Tibial artery (tissue), 4 donors: ENCODE measurements around the gene SLC2A13.
"Not testable (repeated sequence)": the region's sequence is repeated elsewhere in the genome, so short reads cannot be mapped to it uniquely, and the experiment has no call there.

Experiments
- DNase-seq, 2 donors: peaks; one replicate each; pipeline ENCODE4 v3.0.0-alpha.2; 2019
- H3K27ac ChIP-seq, 2 donors: fragments of 200-600 bp; sonication (generic) in 1 of 2; 1 replicate in 1 of 2; 2 replicates in 1 of 2; pipeline ENCODE4 v1.5.1; 2018 to 2019; ENCODE audit warnings: mild to moderate bottlenecking in 1 of 2
- H3K27me3 ChIP-seq, 2 donors: fragments of 200-600 bp; sonication (generic) in 1 of 2; one replicate each; pipeline versions ENCODE4 v1.5.1 to v1.6.0; 2016 to 2019
- H3K36me3 ChIP-seq, 3 donors: fragments of 200-600 bp; sonication (generic) in 2 of 3; one replicate each; pipeline ENCODE4 v1.5.1; 2016 to 2019; ENCODE audit warnings: mild to moderate bottlenecking in 2 of 3
- H3K4me1 ChIP-seq, 4 donors: fragments of 200-600 bp; sonication (generic) in 2 of 4; 1 replicate in 3 of 4; 2 replicates in 1 of 4; pipeline ENCODE4 v1.5.1; 2016 to 2019
- H3K4me3 ChIP-seq, 2 donors: fragments of 200-600 bp; sonication (generic) in 1 of 2; 1 replicate in 1 of 2; 2 replicates in 1 of 2; pipeline ENCODE4 v1.5.1; 2018 to 2019; ENCODE audit warnings: mild to moderate bottlenecking in 2 of 2
- H3K9me3 ChIP-seq, 3 donors: fragments of 200-600 bp; sonication (generic) in 1 of 3; one replicate each; pipeline ENCODE4 v1.5.1; 2016 to 2019
- CTCF ChIP-seq, 2 experiments: fragments of 200-600 bp in 1 of 2; fragments of 450-650 bp in 1 of 2; IDR thresholded peaks; one replicate each; pipeline ENCODE4 v1.5.1; 2017 to 2019; ENCODE audit warnings: antibody characterized with exemption in 2 of 2, mild to moderate bottlenecking in 1 of 2, moderate library complexity in 1 of 2
- intact Hi-C: fragments of 100-400 bp; cut with DNase I; formaldehyde crosslinking; loops from one replicate; pipeline ENCODE4 v1.15.0; 2023; ENCODE audit warnings: low total_unique reads

The SLC2A13 gene

GRCh38 chr12:39897315-39897714 is 208.6 kb downstream of the SLC2A13 start:
- no peaks in the 10 kb centered on the region for H3K27me3 ChIP-seq
- H3K4me3 ChIP-seq: no peak overlapping the region
- DNase-seq: no peak
- H3K9me3 ChIP-seq: no peaks in the 10 kb centered on the region
- TF ChIP-seq CTCF (IDR thresholded peaks at IDR 0.05): no peak
- H3K36me3 ChIP-seq: no peaks in the 10 kb centered on the region
- peaks cover 0 to 2% (median 0%) of the 10 kb centered on the region in 4 donors for H3K4me1 ChIP-seq
- intact Hi-C loops: no loop called here
- no peak overlapping the region for H3K27ac ChIP-seq

- H3K36me3 ChIP-seq, intact Hi-C loops, H3K4me1 ChIP-seq, H3K9me3 ChIP-seq, H3K27me3 ChIP-seq, H3K27ac ChIP-seq, H3K4me3 ChIP-seq, DNase-seq: not testable (repeated sequence)
Measured at GRCh38 chr12:39893388-39893787, 212.5 kb downstream of the SLC2A13 start.

- TF ChIP-seq CTCF (IDR thresholded peaks at IDR 0.05): no peak
- H3K27ac ChIP-seq: no peak overlapping the region
- no peaks in the 10 kb centered on the region for H3K36me3 ChIP-seq
- peaks cover 0 to 10% (median 0%) of the 10 kb centered on the region in 4 donors for H3K4me1 ChIP-seq
- H3K27me3 ChIP-seq: no peaks in the 10 kb centered on the region
- peak in 1 of 2 donors; percentile 66 for DNase-seq
- intact Hi-C loops: no loop called here
- no peak overlapping the region for H3K4me3 ChIP-seq
- H3K9me3 ChIP-seq: no peaks in the 10 kb centered on the region
Measured at GRCh38 chr12:39892146-39892545, 213.7 kb downstream of the SLC2A13 start.

GRCh38 chr12:39887856-39888255 is 218.0 kb downstream of the SLC2A13 start:
- H3K27me3 ChIP-seq: no peaks in the 10 kb centered on the region
- TF ChIP-seq CTCF (IDR thresholded peaks at IDR 0.05): no peak
- no peak for DNase-seq

GRCh38 chr12:39886106-39886505 is 219.8 kb downstream of the SLC2A13 start:
- Histone ChIP-seq H3K4me1 (no peaks in the 10 kb centered on the region), H3K4me3 (no peak overlapping the region), H3K27ac (no peak overlapping the region), H3K36me3 (no peaks in the 10 kb centered on the region), H3K27me3 (no peaks in the 10 kb centered on the region), H3K9me3 (no peaks in the 10 kb centered on the region)
- no peak for DNase-seq
- intact Hi-C loops: no loop called here
- no peak for TF ChIP-seq CTCF (IDR thresholded peaks at IDR 0.05)

More at GRCh38 chr12:39887856-39888255, 218.0 kb downstream of the SLC2A13 start:
- no peaks in the 10 kb centered on the region for H3K9me3 ChIP-seq
- no peak overlapping the region for H3K27ac ChIP-seq
- H3K36me3 ChIP-seq: no peaks in the 10 kb centered on the region
- intact Hi-C loops: no loop called here
- no peak overlapping the region for H3K4me3 ChIP-seq
- peaks cover 0 to 10% (median 0%) of the 10 kb centered on the region in 4 donors for H3K4me1 ChIP-seq

- no peak overlapping the region for H3K27ac ChIP-seq
- DNase-seq: no peak
- no peak for TF ChIP-seq CTCF (IDR thresholded peaks at IDR 0.05)
- H3K4me3 ChIP-seq: no peak overlapping the region
- H3K9me3 ChIP-seq: no peaks in the 10 kb centered on the region
- H3K4me1 ChIP-seq: no peaks in the 10 kb centered on the region
- H3K36me3 ChIP-seq: no peaks in the 10 kb centered on the region
- intact Hi-C loops: no loop called here
- H3K27me3 ChIP-seq: no peaks in the 10 kb centered on the region
Measured at GRCh38 chr12:39884616-39885125, 221.2 kb downstream of the SLC2A13 start.
